M059J (cell line): ENCODE measurements around the gene C15orf40. TPM values are rescaled to one million over a fixed set of nuclear protein-coding genes. Genes with fewer than 3 reads are reported as not detected.
"Not testable (repeated sequence)": the region's sequence is repeated elsewhere in the genome, so short reads cannot be mapped to it uniquely, and the experiment has no call there.

Source experiments
- DNase-seq: peaks from one replicate; pipeline ENCODE4 v3.0.0-alpha.2; 2012; ENCODE audit warnings: low read depth
- total RNA-seq: library from RNA; depleted of rRNA; stranded (reverse); fragments of >200 nt; shearing (Covaris generic); gene quantifications from 2 replicates; pipeline ENCODE4 v1.2.3, GENCODE V29; 2014; rRNA removed

The C15orf40 gene
- total RNA-seq, 1 experiment from 2014 or later = 12.0 TPM

GRCh38 chr15:82952158-82953081, 59.0 kb downstream of the C15orf40 start, which contains the start of gene HOMER2:
Gene HOMER2, minus strand, starts transcription at chr15:82952720. Its CDS starts 185 bp downstream, at chr15:82952535.
- peak; percentile 11 for DNase-seq

- DNase-seq = peak; percentile 20
Observed at GRCh38 chr15:82951472-82952157, 59.8 kb downstream of the C15orf40 start.

GRCh38 chr15:82950746-82951370, 60.6 kb downstream of the C15orf40 start:
- no peak for DNase-seq

GRCh38 chr15:82950295-82950694, 61.1 kb downstream of the C15orf40 start:
- DNase-seq = no peak

GRCh38 chr15:82946155-82946701, 65.2 kb downstream of the C15orf40 start:
- no peak for DNase-seq

GRCh38 chr15:82945326-82945725, 66.1 kb downstream of the C15orf40 start:
- DNase-seq = no peak

- peak; percentile 71 for DNase-seq
Observed at GRCh38 chr15:82944821-82945220, 66.6 kb downstream of the C15orf40 start.

- no peak for DNase-seq
Observed at GRCh38 chr15:82944056-82944455, 67.4 kb downstream of the C15orf40 start.

GRCh38 chr15:82943176-82943575, 68.3 kb downstream of the C15orf40 start:
- peak; percentile 37 for DNase-seq

GRCh38 chr15:82942691-82943090, 68.7 kb downstream of the C15orf40 start:
- DNase-seq = peak; percentile 95

- not testable (repeated sequence) for DNase-seq
Observed at GRCh38 chr15:82939678-82940077, 71.8 kb downstream of the C15orf40 start.

Other genes with a start within 250 kb of the C15orf40 start
- gene FSD2, start 205.6 kb downstream of the C15orf40 start, total RNA-seq = not detected in 2 replicates
- 4.2 and 6.3 TPM in 2 replicates for gene WHAMM, start 202.0 kb downstream of the C15orf40 start, total RNA-seq
- 5.5 and 7.6 TPM in 2 replicates for gene HOMER2, start 58.9 kb downstream of the C15orf40 start, total RNA-seq
- gene RAMAC, start 25.4 kb downstream of the C15orf40 start, total RNA-seq = 40.7 and 44.8 TPM in 2 replicates
- gene BTBD1, start 55.6 kb upstream of the C15orf40 start, total RNA-seq = 82.6 and 102 TPM in 2 replicates
- gene TM6SF1, start 96.0 kb upstream of the C15orf40 start, total RNA-seq = 0.52 and 1.1 TPM in 2 replicates
- 33.1 and 37.8 TPM in 2 replicates for gene HDGFL3, start 196.2 kb upstream of the C15orf40 start, total RNA-seq